Activated CD4-positive, alpha-beta T cell treated with anti-CD3 and anti-CD28 coated beads for 36 hours (primary cell): Measurements from ENCODE around the gene VPS13D. TPM values are rescaled to one million over a fixed set of nuclear protein-coding genes. Genes with fewer than 3 reads are reported as not detected.
"Not testable (repeated sequence)": the region's sequence is repeated elsewhere in the genome, so short reads cannot be mapped to it uniquely, and the experiment has no call there.

Experiments used
- ATAC-seq: fragments of 200-7000 bp; cut with Tn5 transposase; one replicate; pipeline ENCODE4 v1.10.0; 2021; ENCODE audit warnings: mild to moderate bottlenecking, moderate library complexity
- CTCF ChIA-PET: fragments of 350-600 bp; sonication (Branson Sonifier 250); formaldehyde crosslinking; loops from one replicate; lab custom pipeline; 2021; ENCODE audit warnings: antibody characterized with exemption; lab: Charles Lee
- POLR2A ChIA-PET: fragments of 350-600 bp; sonication (Branson Sonifier 250); formaldehyde crosslinking; loops from one replicate; lab custom pipeline; 2021; ENCODE audit warnings: antibody characterized with exemption, inconsistent platforms; lab: Charles Lee
- DNase-seq: peaks from one replicate; pipeline ENCODE4 v3.0.0-alpha.2; 2020
- H3K27ac Mint-ChIP-seq: one replicate; pipeline ENCODE4 v1.8.0; 2021; ENCODE audit warnings: mixed read lengths
- H3K27me3 Mint-ChIP-seq: one replicate; pipeline ENCODE4 v1.8.0; 2021; ENCODE audit warnings: mixed read lengths
- H3K36me3 Mint-ChIP-seq: one replicate; pipeline ENCODE4 v1.8.0; 2021; ENCODE audit warnings: low read depth, mixed read lengths
- H3K4me1 Mint-ChIP-seq: one replicate; pipeline ENCODE4 v1.8.0; 2021; ENCODE audit warnings: mixed read lengths
- H3K4me3 Mint-ChIP-seq: one replicate; pipeline ENCODE4 v1.8.0; 2021; ENCODE audit warnings: mild to moderate bottlenecking, moderate library complexity, mixed read lengths
- H3K9me3 Mint-ChIP-seq: one replicate; pipeline ENCODE4 v1.8.0; 2021; ENCODE audit warnings: low read depth, mixed read lengths
- intact Hi-C, 2 experiments: fragments of 100-400 bp; cut with DNase I in 1 of 2; cut with micrococcal nuclease in 1 of 2; formaldehyde crosslinking; loops; one replicate each; pipeline versions ENCODE4 v1.14.2 to v1.15.1; 2022 to 2024; cut with DNase I, micrococcal nuclease
- total RNA-seq, 2 experiments: library from RNA; stranded (reverse); gene quantifications; one replicate each; pipeline ENCODE4 v1.2.3, GENCODE V29; 2021

Gene VPS13D
- total RNA-seq, 2 experiments from 2014 or later: 20.6 to 22.9 TPM

DNA sequence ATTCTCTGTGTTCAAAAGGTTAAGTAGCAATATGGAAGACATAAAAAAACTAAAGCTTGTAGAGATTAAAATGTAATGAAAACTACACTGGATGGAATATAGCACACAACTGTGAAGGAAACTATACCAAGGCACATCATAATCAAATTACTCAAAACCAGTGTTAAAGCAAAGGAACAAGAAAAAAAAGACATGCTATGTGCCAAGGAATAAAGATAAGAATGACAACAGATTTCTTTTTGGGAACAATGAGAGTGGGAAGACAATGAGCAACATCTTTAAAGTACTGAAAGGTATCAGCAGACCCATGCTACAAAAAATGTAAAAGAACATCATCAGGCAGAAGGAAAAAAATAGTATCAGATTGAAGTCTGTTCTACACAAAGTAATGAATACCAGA lies 157.8 kb downstream of the VPS13D start:
- Mint-ChIP-seq H3K4me3 (no peak overlapping the region), H3K36me3 (peaks cover 74% of the 10 kb centered on the region), H3K27me3 (no peaks in the 10 kb centered on the region), H3K9me3 (peaks cover 8% of the 10 kb centered on the region), H3K4me1 (peaks cover 39% of the 10 kb centered on the region), H3K27ac (no peak overlapping the region)
- intact Hi-C loops: no loop called here
- DNase-seq (no peak), ATAC-seq (no peak)
- CTCF ChIA-PET: no interaction called here
- POLR2A ChIA-PET: no interaction called here

DNA sequence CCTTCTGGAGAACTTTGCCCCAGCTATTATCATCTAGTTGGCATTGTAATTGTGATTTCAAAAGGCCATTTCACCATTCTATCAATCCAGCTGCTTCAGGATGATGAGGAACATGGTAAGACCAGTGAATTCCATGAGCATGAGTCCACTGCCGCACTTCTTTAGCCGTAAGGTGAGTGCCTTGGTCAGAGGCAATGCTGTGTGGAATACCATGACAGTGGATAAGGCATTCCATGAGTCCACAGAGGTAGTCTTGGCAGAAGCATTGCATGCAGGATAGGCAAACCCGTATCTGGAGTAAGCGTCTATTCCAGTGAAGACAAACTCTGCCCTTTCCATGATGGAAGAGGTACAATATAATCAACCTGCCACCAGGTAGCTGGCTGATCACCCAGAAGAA lies 160.5 kb downstream of the VPS13D start:
- POLR2A ChIA-PET, CTCF ChIA-PET, H3K9me3 Mint-ChIP-seq, intact Hi-C loops, H3K4me3 Mint-ChIP-seq, H3K27ac Mint-ChIP-seq, ATAC-seq, H3K27me3 Mint-ChIP-seq, DNase-seq: not testable (repeated sequence)
- H3K4me1 Mint-ChIP-seq: peaks cover 15% of the 10 kb centered on the region
- peaks cover 58% of the 10 kb centered on the region for H3K36me3 Mint-ChIP-seq

DNA sequence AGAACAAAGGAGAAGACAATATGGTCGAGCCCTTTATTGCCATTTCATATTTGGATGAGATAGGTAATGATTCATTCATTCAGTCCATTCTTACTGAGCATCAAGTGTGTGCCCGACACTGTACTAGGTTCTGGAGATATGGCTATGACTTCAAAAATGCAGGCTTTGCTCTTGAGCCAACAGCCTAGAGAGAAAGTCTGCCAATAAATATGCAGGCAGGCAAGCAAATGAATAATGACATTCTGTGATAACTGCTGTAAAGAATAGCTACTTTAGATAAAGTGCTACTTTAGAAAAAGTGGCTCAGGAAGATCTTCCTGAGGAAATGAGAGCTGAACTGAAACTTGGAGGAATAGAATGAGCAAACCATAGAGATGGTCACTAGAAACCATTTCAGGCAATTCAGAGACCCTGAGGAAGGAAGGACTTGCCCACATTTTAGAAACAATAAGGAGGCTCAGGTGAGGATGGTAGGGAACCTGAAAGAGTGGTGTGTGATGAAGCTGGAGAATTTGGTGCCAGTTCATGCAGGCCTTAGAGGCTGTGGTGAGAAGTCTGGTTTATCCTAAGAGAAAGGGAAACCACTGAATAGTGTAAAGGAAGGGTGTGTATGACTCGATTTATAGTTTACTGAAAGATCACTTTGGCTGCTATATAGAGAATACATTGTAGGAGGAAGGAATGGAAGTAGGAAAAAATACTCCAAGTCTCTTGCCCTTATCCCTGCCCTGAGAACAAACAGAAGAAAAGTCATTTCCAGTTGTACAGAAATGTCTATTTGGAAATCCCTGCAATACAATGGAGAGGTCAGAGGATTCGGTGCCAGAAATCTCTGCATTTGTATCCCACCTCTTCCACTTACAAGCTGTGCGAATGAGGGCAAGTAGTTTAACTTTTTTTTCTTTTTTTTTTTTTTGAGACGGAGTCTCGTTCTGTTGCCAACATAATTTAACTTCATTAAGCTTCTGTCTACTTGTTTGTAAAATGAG lies 167.9 kb downstream of the VPS13D start:
- Mint-ChIP-seq H3K9me3 (no peaks in the 10 kb centered on the region), H3K27ac (no peak overlapping the region), H3K27me3 (no peaks in the 10 kb centered on the region), H3K4me3 (no peak overlapping the region), H3K36me3 (peaks cover 22% of the 10 kb centered on the region), H3K4me1 (peaks cover 9% of the 10 kb centered on the region)
- intact Hi-C loops: no loop called here
- DNase-seq: no peak
- CTCF ChIA-PET: interaction anchor here (0.7 kb wide), 1 partner anchor 206 kb away, joined by 3 read pairs; no protein-coding TSS in a partner anchor
- POLR2A ChIA-PET: no interaction called here
- no peak for ATAC-seq

- peaks cover 9% of the 10 kb centered on the region for H3K4me1 Mint-ChIP-seq
- peaks cover 24% of the 10 kb centered on the region for H3K36me3 Mint-ChIP-seq
- DNase-seq: no peak
- H3K4me3 Mint-ChIP-seq: no peak overlapping the region
- CTCF ChIA-PET: interaction anchor here (0.6 to 0.7 kb wide), 2 partner anchors 206 to 245 kb away, joined by 3 read pairs; partner anchors contain the start of gene AADACL4
- no peaks in the 10 kb centered on the region for H3K27me3 Mint-ChIP-seq
- POLR2A ChIA-PET: no interaction called here
- ATAC-seq: no peak
- intact Hi-C loops: no loop called here
- no peaks in the 10 kb centered on the region for H3K9me3 Mint-ChIP-seq
- H3K27ac Mint-ChIP-seq: no peak overlapping the region
Observed at GRCh38 chr1:12398479-12398878, 168.6 kb downstream of the VPS13D start.

GRCh38 chr1:12400027-12400693 lies 170.3 kb downstream of the VPS13D start:
- no peak overlapping the region for H3K4me3 Mint-ChIP-seq
- no peaks in the 10 kb centered on the region for H3K9me3 Mint-ChIP-seq
- CTCF ChIA-PET: no interaction called here
- intact Hi-C loops: no loop called here
- peaks cover 36% of the 10 kb centered on the region for H3K36me3 Mint-ChIP-seq
- H3K27me3 Mint-ChIP-seq: no peaks in the 10 kb centered on the region
- POLR2A ChIA-PET: interaction anchor here (0.7 kb wide), 1 partner anchor 119 kb away, joined by 3 read pairs; no protein-coding TSS in a partner anchor
- ATAC-seq (no peak), DNase-seq (no peak)
- peaks cover 17% of the 10 kb centered on the region for H3K4me1 Mint-ChIP-seq
- H3K27ac Mint-ChIP-seq: no peak overlapping the region

- DNase-seq (no peak), ATAC-seq (no peak)
- peaks cover 40% of the 10 kb centered on the region for H3K36me3 Mint-ChIP-seq
- no peak overlapping the region for H3K4me3 Mint-ChIP-seq
- ChIA-PET CTCF (interaction anchor here (1.0 kb wide), 2 partner anchors 10 to 21 kb away, joined by 4 read pairs; no protein-coding TSS in a partner anchor), POLR2A (no interaction called here)
- no peak overlapping the region for H3K27ac Mint-ChIP-seq
- no peaks in the 10 kb centered on the region for H3K27me3 Mint-ChIP-seq
- intact Hi-C loops: no loop called here
- no peaks in the 10 kb centered on the region for H3K9me3 Mint-ChIP-seq
- H3K4me1 Mint-ChIP-seq: peaks cover 29% of the 10 kb centered on the region
Observed at GRCh38 chr1:12402159-12402673, 172.4 kb downstream of the VPS13D start.

DNA sequence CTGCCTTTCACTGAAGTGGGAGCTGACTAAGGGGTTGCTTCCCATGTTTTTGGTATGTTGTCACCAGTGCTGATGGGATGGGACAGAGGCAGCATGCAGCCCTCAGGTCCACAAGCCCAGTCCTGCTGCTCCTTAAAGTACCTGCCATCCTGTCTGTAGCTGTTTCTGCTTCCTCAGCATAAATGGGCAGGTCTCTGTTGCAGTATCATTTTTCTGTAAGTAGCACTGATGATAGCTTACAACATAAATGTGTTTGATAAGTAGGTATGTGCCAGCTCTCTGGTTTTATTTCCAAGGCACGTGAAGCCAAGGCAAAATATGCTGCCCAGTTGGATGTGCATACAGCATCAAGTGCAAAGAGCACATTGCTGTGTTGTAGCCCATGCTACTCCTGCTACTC lies 173.0 kb downstream of the VPS13D start:
- intact Hi-C loops: no loop called here
- Mint-ChIP-seq H3K4me3 (no peak overlapping the region), H3K36me3 (peaks cover 38% of the 10 kb centered on the region), H3K9me3 (no peaks in the 10 kb centered on the region), H3K27me3 (no peaks in the 10 kb centered on the region), H3K27ac (no peak overlapping the region), H3K4me1 (peaks cover 29% of the 10 kb centered on the region)
- DNase-seq (no peak), ATAC-seq (no peak)
- CTCF ChIA-PET: interaction anchor here (1.0 kb wide), 1 partner anchor 21 kb away, joined by 4 read pairs; no protein-coding TSS in a partner anchor
- POLR2A ChIA-PET: no interaction called here

- peaks cover 35% of the 10 kb centered on the region for H3K4me1 Mint-ChIP-seq
- ChIA-PET CTCF (interaction anchor here (0.7 to 1.5 kb wide), 2 partner anchors 20 to 217 kb away, joined by 3 read pairs; no protein-coding TSS in a partner anchor), POLR2A (no interaction called here)
- peaks cover 46% of the 10 kb centered on the region for H3K36me3 Mint-ChIP-seq
- DNase-seq (no peak), ATAC-seq (no peak)
- no peaks in the 10 kb centered on the region for H3K27me3 Mint-ChIP-seq
- no peak overlapping the region for H3K4me3 Mint-ChIP-seq
- no peak overlapping the region for H3K27ac Mint-ChIP-seq
- intact Hi-C loops: no loop called here
- H3K9me3 Mint-ChIP-seq: peaks cover 4% of the 10 kb centered on the region
Observed at GRCh38 chr1:12404918-12405317, 175.1 kb downstream of the VPS13D start.

DNA sequence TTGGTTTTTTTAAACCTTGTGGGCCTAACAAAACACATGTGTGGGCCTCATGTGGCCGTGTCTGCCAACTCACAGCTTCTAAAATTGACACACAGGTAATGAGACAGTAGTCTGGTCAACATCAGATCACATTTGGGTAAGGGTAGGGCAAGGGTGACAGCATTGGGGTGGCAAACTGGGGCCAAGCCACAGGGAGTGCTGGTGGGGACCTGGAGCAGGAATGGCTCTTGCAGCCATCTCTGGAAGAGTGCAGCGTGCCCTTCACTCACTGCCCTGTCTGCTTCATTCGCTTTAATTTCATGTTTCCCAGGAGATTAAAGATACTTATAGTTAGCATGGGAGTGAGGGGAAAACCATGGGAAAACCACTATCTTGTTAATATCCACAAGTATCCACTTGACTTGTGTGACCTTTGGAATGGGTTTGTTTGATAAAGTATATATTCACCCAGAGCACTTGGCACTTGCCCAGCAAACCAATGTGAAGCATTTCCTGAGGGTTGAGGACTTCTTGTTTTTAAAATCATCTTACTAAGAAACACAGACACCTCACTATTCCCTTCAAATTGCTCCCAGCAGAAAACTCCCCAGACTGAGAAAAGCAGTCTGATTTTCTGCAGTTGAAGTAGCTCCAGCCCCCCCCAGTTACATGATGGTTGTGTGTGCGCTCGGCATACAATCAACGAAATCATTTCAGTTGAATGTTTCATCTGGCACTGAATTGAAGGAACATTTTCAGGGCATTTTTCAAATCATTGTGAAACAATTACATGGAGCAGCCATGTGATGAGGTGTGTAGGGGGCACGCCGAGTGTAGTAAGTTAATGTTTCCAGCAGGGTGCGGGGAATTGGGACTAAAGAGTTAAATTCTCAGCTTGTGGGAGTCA lies 175.7 kb downstream of the VPS13D start:
- Mint-ChIP-seq H3K4me1 (peaks cover 35% of the 10 kb centered on the region), H3K27me3 (no peaks in the 10 kb centered on the region), H3K36me3 (peaks cover 46% of the 10 kb centered on the region), H3K4me3 (no peak overlapping the region), H3K9me3 (peaks cover 9% of the 10 kb centered on the region), H3K27ac (no peak overlapping the region)
- ChIA-PET POLR2A (no interaction called here), CTCF (interaction anchor here (0.7 to 1.5 kb wide), 2 partner anchors 20 to 216 kb away, joined by 3 read pairs; no protein-coding TSS in a partner anchor)
- intact Hi-C loops: loop anchor here (2.0 kb wide), 2 partner anchors 29 to 213 kb away; partner anchors contain the start of gene DHRS3 (in 1 of the 2)
- no peak for ATAC-seq
- no peak for DNase-seq

DNA sequence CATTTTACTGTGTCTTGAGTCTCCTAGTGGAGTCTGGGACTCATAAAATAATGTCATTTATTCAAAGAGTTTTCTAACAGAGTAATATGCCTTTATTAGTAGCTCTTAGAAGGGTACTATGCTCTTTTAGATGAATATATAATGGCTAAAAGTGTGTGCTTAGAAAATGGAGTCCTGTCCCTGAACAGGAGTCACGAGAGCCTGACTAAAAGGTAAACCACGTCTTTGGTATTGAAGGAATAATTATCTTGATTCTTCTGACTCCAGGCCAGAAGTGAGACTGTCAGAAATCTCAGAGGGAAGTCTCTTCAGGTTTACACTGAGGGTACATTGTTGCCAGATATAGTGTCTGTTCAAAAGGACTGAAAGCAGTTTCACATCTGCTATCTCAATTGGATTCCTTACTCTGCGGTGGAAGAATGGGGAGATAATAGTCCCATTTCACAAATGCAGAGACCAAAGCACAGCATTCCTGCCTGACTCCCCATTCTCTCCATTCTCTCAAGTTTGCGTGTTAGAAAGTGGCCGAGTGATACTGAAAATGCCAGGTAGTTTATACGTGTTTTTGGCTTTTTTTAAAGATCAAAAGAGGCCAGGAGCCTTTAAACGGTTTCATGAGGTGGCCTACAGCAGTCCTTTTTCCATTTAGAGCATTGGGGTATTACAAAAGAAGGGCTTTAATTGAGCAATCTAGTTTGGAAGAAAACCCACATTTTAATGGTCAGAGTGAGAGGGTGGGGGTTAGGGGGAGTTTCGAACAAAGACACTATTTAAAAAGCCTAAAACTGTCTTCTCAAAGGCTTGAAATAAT lies 176.6 kb downstream of the VPS13D start:
- no peaks in the 10 kb centered on the region for H3K27me3 Mint-ChIP-seq
- ChIA-PET CTCF (interaction anchor here (0.9 to 2.6 kb wide), 3 partner anchors 22 to 215 kb away, joined by 3 to 11 read pairs (median 4); no protein-coding TSS in a partner anchor), POLR2A (no interaction called here)
- H3K36me3 Mint-ChIP-seq: peaks cover 46% of the 10 kb centered on the region
- no peak for ATAC-seq
- DNase-seq: no peak
- H3K27ac Mint-ChIP-seq: no peak overlapping the region
- H3K9me3 Mint-ChIP-seq: peaks cover 9% of the 10 kb centered on the region
- intact Hi-C loops: loop anchor here (1.0 to 2.0 kb wide), 3 partner anchors 28 to 214 kb away; partner anchors contain the start of gene DHRS3 (in 1 of the 2)
- peaks cover 35% of the 10 kb centered on the region for H3K4me1 Mint-ChIP-seq
- no peak overlapping the region for H3K4me3 Mint-ChIP-seq
